Measurements from ENCODE around the gene LY6G5C. TPM values are rescaled to one million over a fixed set of nuclear protein-coding genes. Genes with fewer than 3 reads are reported as not detected.

LY6G5C gene
- total RNA-seq, 1 donor from 2014 or later = 3.9 TPM

GRCh38 chr6:31692353-31692752 is 11.5 kb upstream of the LY6G5C start:
- Histone ChIP-seq H3K4me1 (ENCODE audit: insufficient read depth, low read length) (peaks cover 5% of the 10 kb centered on the region), H3K9ac (ENCODE audit: low read length) (no peak overlapping the region), H3K9me3 (ENCODE audit: insufficient read depth, low read depth, low read length) (no peaks in the 10 kb centered on the region), H3K27me3 (ENCODE audit: insufficient read depth, low read length) (no peaks in the 10 kb centered on the region), H4K20me1 (ENCODE audit: insufficient read depth, low read length) (peaks cover 11% of the 10 kb centered on the region), H3K36me3 (ENCODE audit: insufficient read depth, low read length) (peaks cover 29% of the 10 kb centered on the region), H2AFZ (ENCODE audit: low read depth, low read length) (no peak overlapping the region), H3K4me2 (ENCODE audit: low read length) (no peak overlapping the region), H3K4me3 (ENCODE audit: insufficient read depth, low read depth, low read length) (no peak overlapping the region), H3K79me2 (ENCODE audit: insufficient read depth, low read length) (no peaks in the 10 kb centered on the region), H3K27ac (ENCODE audit: low read depth, low read length) (no peak overlapping the region)
- Mint-ChIP-seq H3K9me3 (ENCODE audit: unreplicated experiment) (no peaks in the 10 kb centered on the region), H3K36me3 (ENCODE audit: low read depth, unreplicated experiment) (peaks cover 13% of the 10 kb centered on the region), H3K4me3 (ENCODE audit: unreplicated experiment) (no peak overlapping the region), H3K27ac (ENCODE audit: unreplicated experiment) (no peak overlapping the region), H3K27me3 (ENCODE audit: low read depth, unreplicated experiment) (no peaks in the 10 kb centered on the region), H3K4me1 (ENCODE audit: low read depth, unreplicated experiment) (peaks cover 11% of the 10 kb centered on the region)
- TF ChIP-seq EZH2 (IDR thresholded peaks at IDR 0.05; ENCODE audit: insufficient read depth, low read length) (no peak), CTCF (IDR thresholded peaks at IDR 0.05; ENCODE audit: insufficient read depth, low read depth, low read length) (no peak)
- DNase-seq (ENCODE audit: low read depth) (no peak), FAIRE-seq (no peak)

GRCh38 chr6:31691564-31692108 is 10.8 kb upstream of the LY6G5C start:
- Mint-ChIP-seq H3K27me3 (ENCODE audit: low read depth, unreplicated experiment) (no peaks in the 10 kb centered on the region), H3K9me3 (ENCODE audit: unreplicated experiment) (no peaks in the 10 kb centered on the region), H3K36me3 (ENCODE audit: low read depth, unreplicated experiment) (peaks cover 14% of the 10 kb centered on the region), H3K27ac (ENCODE audit: unreplicated experiment) (no peak overlapping the region), H3K4me3 (ENCODE audit: unreplicated experiment) (no peak overlapping the region), H3K4me1 (ENCODE audit: low read depth, unreplicated experiment) (peaks cover 11% of the 10 kb centered on the region)
- H3K36me3 ChIP-seq (ENCODE audit: insufficient read depth, low read length) = peaks cover 33% of the 10 kb centered on the region
- H2AFZ ChIP-seq (ENCODE audit: low read depth, low read length) = no peak overlapping the region
- no peak for TF ChIP-seq CTCF (IDR thresholded peaks at IDR 0.05; ENCODE audit: insufficient read depth, low read depth, low read length)
- TF ChIP-seq EZH2 (IDR thresholded peaks at IDR 0.05; ENCODE audit: insufficient read depth, low read length) = no peak
- peaks cover 4% of the 10 kb centered on the region for H4K20me1 ChIP-seq (ENCODE audit: insufficient read depth, low read length)
- DNase-seq (ENCODE audit: low read depth) (no peak), FAIRE-seq (no peak)
- no peaks in the 10 kb centered on the region for H3K9me3 ChIP-seq (ENCODE audit: insufficient read depth, low read depth, low read length)
- H3K9ac ChIP-seq (ENCODE audit: low read length) = no peak overlapping the region
- no peak overlapping the region for H3K4me3 ChIP-seq (ENCODE audit: insufficient read depth, low read depth, low read length)
- H3K4me2 ChIP-seq (ENCODE audit: low read length) = no peak overlapping the region
- H3K79me2 ChIP-seq (ENCODE audit: insufficient read depth, low read length) = no peaks in the 10 kb centered on the region
- H3K27ac ChIP-seq (ENCODE audit: low read depth, low read length) = no peak overlapping the region
- H3K4me1 ChIP-seq (ENCODE audit: insufficient read depth, low read length) = peaks cover 5% of the 10 kb centered on the region
- H3K27me3 ChIP-seq (ENCODE audit: insufficient read depth, low read length) = no peaks in the 10 kb centered on the region

- DNase-seq (ENCODE audit: low read depth) = no peak
- H3K27me3 Mint-ChIP-seq (ENCODE audit: low read depth, unreplicated experiment) = no peaks in the 10 kb centered on the region
- peaks cover 3% of the 10 kb centered on the region for H4K20me1 ChIP-seq (ENCODE audit: insufficient read depth, low read length)
- no peak overlapping the region for H3K4me3 Mint-ChIP-seq (ENCODE audit: unreplicated experiment)
- no peak for FAIRE-seq
- peaks cover 20% of the 10 kb centered on the region for H3K36me3 Mint-ChIP-seq (ENCODE audit: low read depth, unreplicated experiment)
- no peak for TF ChIP-seq EZH2 (IDR thresholded peaks at IDR 0.05; ENCODE audit: insufficient read depth, low read length)
- TF ChIP-seq CTCF (IDR thresholded peaks at IDR 0.05; ENCODE audit: insufficient read depth, low read depth, low read length) = no peak
- H3K9me3 ChIP-seq (ENCODE audit: insufficient read depth, low read depth, low read length) = no peaks in the 10 kb centered on the region
- H3K27ac Mint-ChIP-seq (ENCODE audit: unreplicated experiment) = no peak overlapping the region
- no peaks in the 10 kb centered on the region for H3K79me2 ChIP-seq (ENCODE audit: insufficient read depth, low read length)
- H3K4me1 ChIP-seq (ENCODE audit: insufficient read depth, low read length) = peaks cover 5% of the 10 kb centered on the region
- H3K9ac ChIP-seq (ENCODE audit: low read length) = no peak overlapping the region
- H3K9me3 Mint-ChIP-seq (ENCODE audit: unreplicated experiment) = no peaks in the 10 kb centered on the region
- no peak overlapping the region for H3K27ac ChIP-seq (ENCODE audit: low read depth, low read length)
- H3K27me3 ChIP-seq (ENCODE audit: insufficient read depth, low read length) = no peaks in the 10 kb centered on the region
- H3K36me3 ChIP-seq (ENCODE audit: insufficient read depth, low read length) = peaks cover 31% of the 10 kb centered on the region
- H3K4me3 ChIP-seq (ENCODE audit: insufficient read depth, low read depth, low read length) = no peak overlapping the region
- H3K4me1 Mint-ChIP-seq (ENCODE audit: low read depth, unreplicated experiment) = peaks cover 11% of the 10 kb centered on the region
- H3K4me2 ChIP-seq (ENCODE audit: low read length) = no peak overlapping the region
- no peak overlapping the region for H2AFZ ChIP-seq (ENCODE audit: low read depth, low read length)
Measured at GRCh38 chr6:31691078-31691463, 10.2 kb upstream of the LY6G5C start.
